ENCODE measurements around the gene CAST.

DNA sequence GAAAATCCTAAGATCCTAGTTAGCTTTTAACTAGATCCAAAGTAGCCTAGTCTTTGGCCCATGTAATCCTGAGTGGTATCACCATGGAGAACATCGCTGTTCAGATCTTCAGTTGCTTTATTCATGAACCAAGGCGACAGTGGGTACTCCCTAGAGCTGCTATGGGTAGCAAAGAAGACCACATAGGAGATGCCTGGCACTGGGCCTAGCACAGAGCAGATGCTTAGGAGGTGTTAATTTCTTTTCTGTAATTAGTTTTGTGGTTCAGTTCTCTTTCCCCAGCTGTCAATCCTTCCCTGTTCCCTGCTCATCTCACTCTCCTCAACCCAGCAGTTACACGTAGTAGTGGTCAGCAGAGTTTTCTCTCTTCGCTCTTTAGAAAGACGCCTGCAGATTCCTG lies 9.3 kb downstream of the CAST start:
- TF ChIP-seq, protein P1, sequence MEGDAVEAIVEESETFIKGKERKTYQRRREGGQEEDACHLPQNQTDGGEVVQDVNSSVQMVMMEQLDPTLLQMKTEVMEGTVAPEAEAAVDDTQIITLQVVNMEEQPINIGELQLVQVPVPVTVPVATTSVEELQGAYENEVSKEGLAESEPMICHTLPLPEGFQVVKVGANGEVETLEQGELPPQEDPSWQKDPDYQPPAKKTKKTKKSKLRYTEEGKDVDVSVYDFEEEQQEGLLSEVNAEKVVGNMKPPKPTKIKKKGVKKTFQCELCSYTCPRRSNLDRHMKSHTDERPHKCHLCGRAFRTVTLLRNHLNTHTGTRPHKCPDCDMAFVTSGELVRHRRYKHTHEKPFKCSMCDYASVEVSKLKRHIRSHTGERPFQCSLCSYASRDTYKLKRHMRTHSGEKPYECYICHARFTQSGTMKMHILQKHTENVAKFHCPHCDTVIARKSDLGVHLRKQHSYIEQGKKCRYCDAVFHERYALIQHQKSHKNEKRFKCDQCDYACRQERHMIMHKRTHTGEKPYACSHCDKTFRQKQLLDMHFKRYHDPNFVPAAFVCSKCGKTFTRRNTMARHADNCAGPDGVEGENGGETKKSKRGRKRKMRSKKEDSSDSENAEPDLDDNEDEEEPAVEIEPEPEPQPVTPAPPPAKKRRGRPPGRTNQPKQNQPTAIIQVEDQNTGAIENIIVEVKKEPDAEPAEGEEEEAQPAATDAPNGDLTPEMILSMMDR (IDR thresholded peaks at IDR 0.05; ENCODE audit: low read length), result no peak
- TF ChIP-seq EZH2 (IDR thresholded peaks at IDR 0.05; ENCODE audit: borderline replicate concordance, low read length), result no peak

Data from OCI-LY1 (cell line).